Measurements from ENCODE around the gene RIBC1. TPM values are rescaled to one million over a fixed set of nuclear protein-coding genes. Genes with fewer than 3 reads are reported as not detected.

RIBC1 gene
- total RNA-seq, 2 donors from 2014 or later = 1.1 to 1.5 TPM

Other genes starting within 250 kb of the RIBC1 start
- 100 to 1,000 TPM; 129 to 197 TPM for gene KDM5C, start 197.7 kb upstream of the RIBC1 start, total RNA-seq
- gene IQSEC2, start 141.3 kb upstream of the RIBC1 start, total RNA-seq = under 1 TPM; 0.48 to 0.86 TPM
- gene SMC1A, start 219 bp upstream of the RIBC1 start, total RNA-seq = 100 to 1,000 TPM; 146 to 147 TPM
- gene HSD17B10, start 11.5 kb downstream of the RIBC1 start, total RNA-seq = 100 to 1,000 TPM; 108 to 129 TPM